ENCODE results near the gene SP3.

- TF ChIP-seq CTCF (IDR thresholded peaks at IDR 0.05) (no peak), POLR2A (IDR thresholded peaks at IDR 0.05) (no peak), EP300 (IDR thresholded peaks at IDR 0.05; ENCODE audit: low read depth) (no peak), POLR2AphosphoS5 (IDR thresholded peaks at IDR 0.05) (no peak)
These were observed 5.3 kb downstream of the SP3 start for GRCh38 chr2:173959909-173960308.

Measured in transverse colon (tissue), 4 donors.